Measurements from ENCODE around the gene F2RL2.
A peak's percentile ranks its signal among the peaks of the same experiment; 100 is the strongest.
"Not testable (repeated sequence)": the region's sequence is repeated elsewhere in the genome, so short reads cannot be mapped to it uniquely, and the experiment has no call there.

F2RL2 gene

GRCh38 chr5:76620166-76620565, 3.0 kb downstream of the F2RL2 start:
- DNase-seq, result no peak

DNA sequence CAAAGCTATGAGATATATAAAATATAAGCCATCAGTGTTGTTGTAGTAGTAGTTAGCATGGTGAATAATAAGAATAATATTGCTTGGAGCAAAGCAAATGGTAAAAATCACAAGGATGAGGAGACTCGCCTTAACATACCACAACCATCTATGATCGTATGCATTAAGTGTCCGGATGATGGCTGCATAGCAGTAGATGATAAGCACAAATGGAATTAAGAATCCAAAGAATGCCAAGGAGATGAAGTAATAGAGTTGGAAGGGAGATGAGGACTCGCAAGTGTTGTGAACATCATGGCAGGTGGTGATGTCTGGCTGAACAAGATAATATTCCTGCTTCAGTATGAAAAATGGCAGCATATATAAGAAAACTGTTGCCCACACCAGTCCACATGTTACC, 5.5 kb downstream of the F2RL2 start:
- DNase-seq, result no peak

- DNase-seq, result no peak
Observed at GRCh38 chr5:76617229-76617628, 6.0 kb downstream of the F2RL2 start.

DNA sequence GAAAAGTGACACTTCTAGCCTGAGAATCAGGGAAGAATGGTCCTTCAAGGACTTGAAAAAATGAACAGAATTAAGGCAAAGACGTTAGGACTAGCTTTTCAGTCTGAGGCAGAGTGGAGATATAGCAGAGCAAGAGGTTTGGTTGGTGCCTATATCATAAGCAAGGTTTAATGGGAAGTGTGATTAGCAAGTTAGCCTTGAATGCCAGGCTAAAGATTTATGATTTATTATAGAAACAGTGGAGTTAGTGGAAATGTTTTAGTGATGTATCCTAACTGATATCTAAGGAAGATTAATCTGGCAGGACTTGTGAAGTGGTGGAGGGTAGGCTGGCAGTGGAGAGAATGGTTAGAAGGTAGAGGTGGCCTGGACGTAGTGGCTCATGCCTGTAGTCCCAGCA, 7.0 kb downstream of the F2RL2 start:
- no peak for DNase-seq

GRCh38 chr5:76615759-76616158, 7.4 kb downstream of the F2RL2 start:
- no peak for DNase-seq

GRCh38 chr5:76612942-76613341, 10.3 kb downstream of the F2RL2 start:
- DNase-seq, result no peak

GRCh38 chr5:76610196-76610595, 13.0 kb downstream of the F2RL2 start:
- DNase-seq, result no peak

GRCh38 chr5:76608833-76609232, 14.4 kb downstream of the F2RL2 start:
- peak in 1 of 2 donors; percentile 10 for DNase-seq

- DNase-seq, result no peak
Observed at GRCh38 chr5:76607353-76607871, 15.8 kb downstream of the F2RL2 start.

DNA sequence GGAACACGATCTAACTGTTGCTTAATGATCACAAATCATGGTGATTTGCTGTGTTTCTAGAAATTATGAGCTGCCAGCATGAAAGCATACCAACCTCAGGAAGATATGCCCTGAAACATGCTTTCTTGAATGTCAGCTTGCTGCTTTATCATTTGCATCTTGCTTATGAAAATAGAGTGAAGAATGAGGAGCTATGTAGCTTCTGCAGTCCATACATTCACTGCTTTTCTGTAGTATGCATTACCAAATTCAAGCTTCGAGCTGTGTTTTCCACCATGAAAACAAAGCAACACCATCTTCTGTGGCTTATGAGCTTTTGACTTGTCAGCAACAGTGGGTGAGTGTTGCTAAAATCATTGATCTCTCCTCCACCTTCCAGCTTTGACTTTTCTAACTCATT, 16.5 kb downstream of the F2RL2 start:
- DNase-seq, result no peak

DNA sequence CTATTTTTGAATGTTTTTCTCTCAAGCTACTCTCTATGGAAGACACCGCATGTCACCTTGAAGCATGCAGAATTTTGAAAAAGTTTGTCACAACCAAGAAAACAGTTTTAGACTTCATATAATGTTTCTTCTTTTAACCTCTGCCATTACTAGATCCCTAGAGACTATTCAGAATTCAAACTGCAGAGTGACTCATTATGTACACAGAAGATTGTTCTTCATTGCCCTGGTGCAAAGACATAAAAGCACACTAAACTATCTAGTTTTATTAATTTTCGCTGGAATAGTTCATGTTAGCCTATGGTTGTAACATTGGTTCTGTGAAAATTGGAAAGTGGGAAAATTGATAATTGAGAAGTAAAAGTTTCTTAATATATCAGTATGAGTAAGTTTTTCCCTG, 18.4 kb downstream of the F2RL2 start:
- no peak for DNase-seq

GRCh38 chr5:76603991-76604390, 19.2 kb downstream of the F2RL2 start:
- not testable (repeated sequence) for DNase-seq

GRCh38 chr5:76602094-76602726, 21.0 kb downstream of the F2RL2 start:
- no peak for DNase-seq

DNA sequence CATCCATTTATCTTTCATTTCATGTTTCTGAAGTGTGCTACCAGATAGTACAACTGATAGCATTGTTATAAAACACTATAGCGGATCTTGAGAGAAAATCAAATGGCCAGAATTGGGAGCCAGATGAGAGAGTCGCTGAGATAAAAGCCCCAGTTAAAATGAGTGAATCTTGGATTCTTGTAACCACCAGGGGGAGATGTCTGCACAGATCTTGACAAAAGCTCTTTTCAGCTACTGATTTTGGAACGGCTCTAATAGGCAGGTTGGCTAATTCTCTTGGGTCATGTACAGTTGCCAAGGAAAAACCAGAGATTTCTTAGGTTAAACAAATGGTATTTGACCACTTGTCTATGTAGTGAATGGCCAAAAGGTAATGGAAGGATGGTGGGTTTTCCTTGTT, 21.7 kb downstream of the F2RL2 start:
- DNase-seq, result peak; percentile 9 to 60

DNA sequence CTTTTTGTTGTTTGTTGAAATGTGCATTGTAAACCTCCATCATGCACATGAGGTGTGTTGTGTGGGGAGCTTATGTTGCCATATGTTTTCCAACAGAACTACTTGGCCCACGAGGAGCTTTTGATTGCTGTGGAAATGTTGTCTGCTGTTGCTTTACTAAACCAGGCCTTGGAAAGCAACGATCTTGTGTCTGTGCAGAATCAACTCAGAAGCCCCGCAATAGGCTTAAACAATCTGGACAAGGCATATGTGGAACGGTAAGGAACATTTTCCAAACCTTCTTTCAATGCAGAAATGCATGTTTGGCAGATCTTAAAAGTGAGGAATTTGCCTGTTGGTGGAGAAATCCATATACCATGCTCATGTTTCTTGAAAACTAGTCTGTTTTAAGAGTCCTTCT, 22.5 kb downstream of the F2RL2 start:
- DNase-seq, result no peak

- no peak for DNase-seq
Observed at GRCh38 chr5:76598531-76598930, 24.7 kb downstream of the F2RL2 start.

GRCh38 chr5:76595755-76596481, 27.3 kb downstream of the F2RL2 start:
- no peak for DNase-seq

DNA sequence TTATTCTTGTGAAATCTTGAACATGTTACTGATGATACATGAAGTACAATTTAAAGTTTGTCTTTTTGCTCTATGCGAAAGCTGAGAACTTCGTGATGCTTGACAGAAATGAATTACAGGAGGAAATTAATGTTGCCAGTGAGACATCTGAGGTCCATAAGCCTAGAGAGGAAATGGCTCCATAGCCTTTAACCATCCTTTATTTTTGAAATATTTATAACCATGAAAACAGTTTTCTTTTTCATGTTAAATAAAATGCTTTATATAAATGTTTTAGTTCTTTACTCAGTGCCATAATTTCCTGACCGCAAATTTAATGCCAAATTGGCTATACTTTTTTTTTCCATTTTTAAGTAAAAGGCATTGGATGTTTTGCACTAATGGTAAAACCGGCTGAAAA, 29.1 kb downstream of the F2RL2 start:
- no peak for DNase-seq

DNA sequence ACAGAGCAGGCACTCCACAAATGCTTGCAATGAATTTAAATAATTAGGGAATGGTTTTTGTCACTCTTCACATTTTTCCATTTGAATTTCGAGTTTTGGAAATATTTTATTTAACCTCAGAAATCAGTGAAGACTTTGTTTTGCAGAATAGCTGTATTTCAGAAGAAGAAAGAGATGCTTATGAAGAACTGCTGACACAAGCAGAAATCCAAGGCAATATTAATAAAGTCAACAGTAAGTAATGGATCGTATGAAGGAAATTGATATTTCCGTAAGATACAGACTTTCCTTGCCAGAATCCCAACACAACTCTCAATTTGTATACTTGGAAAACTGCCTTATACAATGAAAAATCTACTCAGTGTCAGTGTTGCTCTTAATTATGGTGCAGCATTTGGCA, 30.5 kb downstream of the F2RL2 start:
- DNase-seq, result no peak

GRCh38 chr5:76591366-76591765, 31.8 kb downstream of the F2RL2 start:
- no peak for DNase-seq

GRCh38 chr5:76590027-76590426, 33.2 kb downstream of the F2RL2 start:
- DNase-seq, result no peak

GRCh38 chr5:76586531-76586930, 36.7 kb downstream of the F2RL2 start:
- DNase-seq, result no peak

GRCh38 chr5:76585783-76586217, 37.4 kb downstream of the F2RL2 start:
- no peak for DNase-seq

All from CD4-positive, alpha-beta T cell treated with Interleukin-1 beta for 1 hour (primary cell).